KBM-7 (cell line): ENCODE results near the gene PHF3.

Experiments
- DNase-seq: peaks from one replicate; pipeline ENCODE4 v3.0.0-alpha.2; 2015
- in situ Hi-C: fragments of 300-500 bp; cut with MboI; formaldehyde crosslinking; loops from 2 replicates; pipeline ENCODE4 v1.14.3; 2020; ENCODE audit warnings: low sequenced_read_pairs, low pct_unique_long_range_greater_than_20kb, mixed read lengths

PHF3 gene

GRCh38 chr6:63637865-63638445 lies 2.4 kb downstream of the PHF3 start:
- in situ Hi-C loops, result no loop called here
- DNase-seq, result peak; percentile 26

GRCh38 chr6:63640062-63640461 lies 4.5 kb downstream of the PHF3 start:
- in situ Hi-C loops, result no loop called here
- DNase-seq, result no peak

GRCh38 chr6:63643862-63644261 lies 8.3 kb downstream of the PHF3 start:
- peak; percentile 49 for DNase-seq
- in situ Hi-C loops, result no loop called here

GRCh38 chr6:63644668-63645326 lies 9.2 kb downstream of the PHF3 start:
- DNase-seq, result no peak
- in situ Hi-C loops, result no loop called here

GRCh38 chr6:63649269-63649668 lies 13.7 kb downstream of the PHF3 start:
- DNase-seq, result no peak
- in situ Hi-C loops, result no loop called here

- DNase-seq, result no peak
- in situ Hi-C loops, result no loop called here
Measured at GRCh38 chr6:63649847-63650265, 14.3 kb downstream of the PHF3 start.

- DNase-seq, result no peak
- in situ Hi-C loops, result no loop called here
Measured at GRCh38 chr6:63652980-63653379, 17.4 kb downstream of the PHF3 start.

GRCh38 chr6:63660757-63661156 lies 25.2 kb downstream of the PHF3 start:
- DNase-seq, result no peak
- in situ Hi-C loops, result no loop called here

- in situ Hi-C loops, result no loop called here
- no peak for DNase-seq
Measured at GRCh38 chr6:63661769-63662168, 26.2 kb downstream of the PHF3 start.

GRCh38 chr6:63663147-63663955 lies 27.7 kb downstream of the PHF3 start:
- in situ Hi-C loops, result no loop called here

GRCh38 chr6:63663956-63664281 lies 28.3 kb downstream of the PHF3 start:
- in situ Hi-C loops, result no loop called here
- DNase-seq, result no peak

More at GRCh38 chr6:63663147-63663955, 27.7 kb downstream of the PHF3 start:
- DNase-seq, result no peak

GRCh38 chr6:63671098-63671754 lies 35.6 kb downstream of the PHF3 start:
- DNase-seq, result no peak
- in situ Hi-C loops, result no loop called here

GRCh38 chr6:63672582-63673129 lies 37.1 kb downstream of the PHF3 start:
- no peak for DNase-seq
- in situ Hi-C loops, result no loop called here

- in situ Hi-C loops, result no loop called here
- DNase-seq, result no peak
Measured at GRCh38 chr6:63673692-63674091, 38.1 kb downstream of the PHF3 start.

GRCh38 chr6:63674635-63675034 lies 39.0 kb downstream of the PHF3 start:
- in situ Hi-C loops, result no loop called here
- DNase-seq, result no peak

GRCh38 chr6:63675138-63675537 lies 39.5 kb downstream of the PHF3 start:
- in situ Hi-C loops, result no loop called here
- no peak for DNase-seq

GRCh38 chr6:63676412-63677114 lies 41.0 kb downstream of the PHF3 start:
- no peak for DNase-seq
- in situ Hi-C loops, result no loop called here

GRCh38 chr6:63677282-63677681 lies 41.7 kb downstream of the PHF3 start:
- no peak for DNase-seq
- in situ Hi-C loops, result no loop called here

GRCh38 chr6:63683071-63683603 lies 47.5 kb downstream of the PHF3 start:
- in situ Hi-C loops, result no loop called here
- DNase-seq, result no peak
